IMR-90 (cell line): ENCODE data around the gene PACS1. TPM values are rescaled to one million over a fixed set of nuclear protein-coding genes. Genes with fewer than 3 reads are reported as not detected.

Experiments
- ATAC-seq: fragments of 200-7000 bp; cut with Tn5 transposase; 2 replicates; pipeline ENCODE4 v1.9.1; 2020; ENCODE audit warnings: low read depth, mild to moderate bottlenecking, moderate library complexity
- BruUV-seq: library from RNA; stranded (reverse); fragments of 400-500 nt; replicated peaks from 2 replicates; lab custom pipeline; 2021; lab: Mats Ljungman, UMichigan
- CTCF ChIA-PET: fragments of 300-600 bp; formaldehyde crosslinking; extraction: SDS; loops from one replicate; lab custom pipeline; 2021; ENCODE audit warnings: antibody characterized with exemption; lab: Yijun Ruan, JAX
- POLR2A ChIA-PET: fragments of 300-600 bp; sonication (Branson Sonifier 250); formaldehyde crosslinking; loops from one replicate; lab custom pipeline; 2022; ENCODE audit warnings: antibody characterized with exemption; ENCODE audit not compliant: unreplicated experiment; lab: Charles Lee
- DNase-seq: peaks from one replicate; pipeline ENCODE4 v3.0.0; 2013
- H2AFZ ChIP-seq: replicated peaks from 2 replicates; pipeline ENCODE3; 2013; ENCODE audit warnings: low read length, mild to moderate bottlenecking; ENCODE audit not compliant: poor library complexity
- H2AK5ac ChIP-seq: 2 replicates; pipeline ENCODE4 v1.6.1; 2013; ENCODE audit warnings: low read depth, low read length, inconsistent platforms
- H2AK9ac ChIP-seq: replicated peaks from 2 replicates; pipeline ENCODE3; 2013; ENCODE audit warnings: mild to moderate bottlenecking, low read depth, low read length, moderate library complexity; ENCODE audit not compliant: poor library complexity
- H2BK120ac ChIP-seq: 2 replicates; pipeline ENCODE4 v1.6.1; 2013; ENCODE audit warnings: low read depth, low read length, inconsistent platforms
- H2BK15ac ChIP-seq: 3 replicates; pipeline ENCODE4 v1.6.1; 2013; ENCODE audit warnings: low read depth, low read length, inconsistent platforms
- H2BK20ac ChIP-seq: 2 replicates; pipeline ENCODE4 v1.6.1; 2013; ENCODE audit warnings: low read depth, mild to moderate bottlenecking, inconsistent platforms, low read length, moderate library complexity
- H2BK5ac ChIP-seq: 2 replicates; pipeline ENCODE4 v1.6.1; 2013; ENCODE audit warnings: mild to moderate bottlenecking, low read depth, low read length, inconsistent platforms; ENCODE audit not compliant: poor library complexity, severe bottlenecking
- H3K14ac ChIP-seq: replicated peaks from 2 replicates; pipeline ENCODE4 v1.6.1; 2013; ENCODE audit warnings: low read depth, low read length, inconsistent platforms
- H3K18ac ChIP-seq: 2 replicates; pipeline ENCODE4 v1.6.1; 2013; ENCODE audit warnings: low read depth, low read length, control low read depth
- H3K23ac ChIP-seq: 2 replicates; pipeline ENCODE4 v1.6.1; 2013; ENCODE audit warnings: low read depth, low read length, inconsistent platforms
- H3K27ac ChIP-seq: 2 replicates; pipeline ENCODE4 v1.5.1; 2013; ENCODE audit warnings: mild to moderate bottlenecking, control low read depth, low read length; ENCODE audit not compliant: insufficient read depth
- H3K27me3 ChIP-seq: 2 replicates; pipeline ENCODE4 v1.6.1; 2013; ENCODE audit warnings: low read length; ENCODE audit not compliant: control insufficient read depth, insufficient read depth
- H3K36me3 ChIP-seq: 2 replicates; pipeline ENCODE4 v1.6.1; 2013; ENCODE audit warnings: low read length, mixed read lengths; ENCODE audit not compliant: control insufficient read depth, insufficient read depth
- H3K4ac ChIP-seq: 2 replicates; pipeline ENCODE4 v1.6.1; 2013; ENCODE audit warnings: low read depth, low read length, inconsistent platforms
- H3K4me1 ChIP-seq: 2 replicates; pipeline ENCODE4 v1.6.1; 2013; ENCODE audit warnings: low read length, mixed read lengths; ENCODE audit not compliant: control insufficient read depth, insufficient read depth
- H3K4me2 ChIP-seq: 2 replicates; pipeline ENCODE4 v1.6.1; 2013; ENCODE audit warnings: low read depth, mild to moderate bottlenecking, control low read depth, low read length, moderate library complexity
- H3K4me3 ChIP-seq: 2 replicates; pipeline ENCODE4 v1.5.1; 2013; ENCODE audit warnings: low read depth, mild to moderate bottlenecking, control low read depth, low read length, moderate library complexity; ENCODE audit not compliant: insufficient read depth
- H3K56ac ChIP-seq: 2 replicates; pipeline ENCODE4 v1.6.1; 2013; ENCODE audit warnings: low read length, inconsistent platforms; ENCODE audit not compliant: insufficient read depth; ENCODE audit errors: extremely low read depth
- H3K79me1 ChIP-seq, 2 experiments: 2 replicates each; pipeline ENCODE4 v1.6.1; 2013; ENCODE audit warnings: low read length in 2 of 2, inconsistent platforms in 1 of 2, low read depth in 1 of 2
- H3K9ac ChIP-seq: 2 replicates; pipeline ENCODE4 v1.6.1; 2013; ENCODE audit warnings: low read depth, low read length, control low read depth
- H3K9me1 ChIP-seq: 2 replicates; pipeline ENCODE4 v1.6.1; 2013; ENCODE audit warnings: low read length, inconsistent platforms; ENCODE audit not compliant: insufficient read depth
- H3K9me3 ChIP-seq: 2 replicates; pipeline ENCODE4 v1.6.1; 2013; ENCODE audit warnings: low read length; ENCODE audit not compliant: control insufficient read depth, insufficient read depth
- H4K20me1 ChIP-seq: 2 replicates; pipeline ENCODE4 v1.6.1; 2013; ENCODE audit warnings: low read length, inconsistent platforms; ENCODE audit not compliant: insufficient read depth
- H4K5ac ChIP-seq: 2 replicates; pipeline ENCODE4 v1.6.1; 2013; ENCODE audit warnings: mild to moderate bottlenecking, low read depth, low read length, control low read depth
- H4K8ac ChIP-seq, 2 experiments: 2 replicates each; pipeline ENCODE4 v1.6.1; 2013; ENCODE audit warnings: low read depth in 2 of 2, low read length in 2 of 2, control low read depth in 1 of 2, inconsistent platforms in 1 of 2
- H4K91ac ChIP-seq: 2 replicates; pipeline ENCODE4 v1.6.1; 2013; ENCODE audit warnings: low read depth, low read length, inconsistent platforms; ENCODE audit not compliant: insufficient read depth
- CHD1 ChIP-seq: IDR thresholded peaks from 2 replicates; pipeline ENCODE4 v1.6.1; 2012; ENCODE audit warnings: low read depth, low read length, improper control_type of control experiment
- NFE2L2 ChIP-seq: fragments of 150-350 bp; IDR thresholded peaks from 2 replicates; pipeline ENCODE4 v1.6.1; 2016; ENCODE audit warnings: low read depth, mild to moderate bottlenecking, low read length
- RCOR1 ChIP-seq: IDR thresholded peaks from 2 replicates; pipeline ENCODE4 v1.6.1; 2012; ENCODE audit warnings: mild to moderate bottlenecking, low read length, improper control_type of control experiment; ENCODE audit not compliant: insufficient replicate concordance
- WGBS, 2 experiments: methylation state at CpG; one replicate each; pipeline versions ENCODE4 v1.1.5 to v1.1.7; 2013; ENCODE audit warnings: missing lambda C conversion rate in 2 of 2; ENCODE audit not compliant: insufficient read length in 1 of 2; ENCODE audit errors: extremely low coverage in 2 of 2; 5-methylcytosine and 5-hydroxymethylcytosine counted together
- dilution Hi-C: fragments of 300-500 bp; cut with HindIII; formaldehyde crosslinking; loops from one replicate; pipeline ENCODE4 v1.14.3; 2018; ENCODE audit warnings: low sequenced_read_pairs; ENCODE audit not compliant: unreplicated experiment
- in situ Hi-C: fragments of 300-500 bp; cut with MboI; formaldehyde crosslinking; loops from 3 replicates; pipeline ENCODE4 v1.14.3; 2019; ENCODE audit warnings: low sequenced_read_pairs, inconsistent platforms, mixed read lengths
- intact Hi-C: fragments of 100-400 bp; cut with micrococcal nuclease; formaldehyde crosslinking; loops from 2 replicates; pipeline ENCODE4 v1.10.0; 2022
- polyA plus RNA-seq, 3 experiments: library from polyadenylated mRNA; depleted of rRNA; stranded (reverse); fragments of >200 nt; gene quantifications; 2 replicates each; pipeline ENCODE4 v1.2.3, GENCODE V29; 2012; ENCODE audit warnings: low replicate concordance in 1 of 3
- total RNA-seq: library from RNA; depleted of rRNA; stranded (reverse); fragments of >200 nt; gene quantifications from 2 replicates; pipeline ENCODE4 v1.2.3, GENCODE V29; 2012

The PACS1 gene
- total and polyA plus RNA-seq, 2 of the 4 experiments (the other 2 are of a cell fraction): 7.3 to 32.0 TPM

DNA sequence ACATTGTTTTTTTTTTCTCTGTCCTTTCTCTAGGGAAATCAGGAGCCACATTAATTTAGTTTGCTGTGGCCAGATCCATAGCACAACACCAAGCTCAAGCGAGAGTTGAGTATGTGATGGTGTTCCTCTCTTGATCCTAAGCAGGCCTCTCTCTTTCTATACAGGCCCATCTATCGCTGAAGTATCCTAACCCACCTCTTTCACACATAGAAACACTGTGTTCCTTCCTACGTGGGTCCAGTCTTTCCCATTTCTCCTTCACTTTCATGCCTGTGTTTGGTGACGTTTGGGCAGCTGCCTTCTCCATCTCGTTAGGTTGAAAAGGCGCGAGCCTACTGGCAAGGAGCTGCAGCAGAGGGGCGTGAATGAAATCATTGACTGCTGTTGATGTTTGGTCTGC is 2.4 kb downstream of the PACS1 start:
- CTCF ChIA-PET: no interaction called here
- H3K36me3 ChIP-seq: peaks cover 30% of the 10 kb centered on the region

More for the DNA sequence above, 2.4 kb downstream of the PACS1 start:
- Histone ChIP-seq H4K20me1 (peaks cover 36% of the 10 kb centered on the region), H3K9me1 (peaks cover 22% of the 10 kb centered on the region), H3K27ac (no peak overlapping the region), H2BK20ac (no peak overlapping the region), H3K18ac (no peak overlapping the region), H3K27me3 (no peaks in the 10 kb centered on the region), H2BK120ac (0 out of 2 replicates have a peak overlapping the region, but pooled peaks have one; percentile 6), H3K23ac (peak overlapping the region; percentile 60; the same call in 1 of the 2 replicates), H3K9me3 (no peaks in the 10 kb centered on the region), H4K5ac (no peak overlapping the region), H3K4me2 (no peak overlapping the region), H2BK5ac (no peak overlapping the region), H2AFZ (no peak overlapping the region), H2AK9ac (no peak overlapping the region), H4K91ac (no peak overlapping the region), H4K8ac (no peak overlapping the region), H3K4ac (peak overlapping the region; percentile 29), H3K56ac (no peak overlapping the region), H3K9ac (no peak overlapping the region), H3K14ac (no peak overlapping the region; the same call in 1 of the 2 replicates), H3K79me1 (peaks cover 27 to 61% of the 10 kb centered on the region in 2 experiments), H3K4me3 (no peak overlapping the region), H2BK15ac (no peak overlapping the region), H3K4me1 (peaks cover 17% of the 10 kb centered on the region), H2AK5ac (peak overlapping the region; percentile 61; the same call in 1 of the 2 replicates)
- 87% methylated on average over 3 of the region's 8 CpGs; no CpG with 5 or more reads in 1 of the 2 experiments for WGBS, 2 experiments
- intact Hi-C loops: loop anchor here (5.0 kb wide), 1 partner anchor 40 kb away; no protein-coding TSS in a partner anchor
- dilution Hi-C loops: no loop called here
- in situ Hi-C loops: no loop called here
- TSS peak; percentile 5 for BruUV-seq
- ATAC-seq (no peak), DNase-seq (no peak)
- no peak for TF ChIP-seq RCOR1
- no peak for TF ChIP-seq NFE2L2
- TF ChIP-seq CHD1: no peak
- POLR2A ChIA-PET: no interaction called here
